NT2/D1 (cell line): Measurements from ENCODE around the gene IQGAP1.

Source experiments
- SUZ12 ChIP-seq: IDR thresholded peaks from 2 replicates; pipeline ENCODE4 v1.6.1; 2011; ENCODE audit not compliant: insufficient read length, insufficient read depth; ENCODE audit errors: extremely low read depth
- YY1 ChIP-seq: IDR thresholded peaks from 2 replicates; pipeline ENCODE4 v1.6.1; 2011; ENCODE audit not compliant: insufficient read length, insufficient read depth
- ZNF274 ChIP-seq: IDR thresholded peaks from 2 replicates; pipeline ENCODE4 v1.6.1; 2011; ENCODE audit warnings: mild to moderate bottlenecking, low read depth, low read length

GRCh38 chr15:90362936-90363212 is 25.2 kb upstream of the IQGAP1 start:
- TF ChIP-seq YY1 (no peak), SUZ12 (no peak), ZNF274 (no peak)
